ENCODE results near the gene TSPAN5. TPM values are rescaled to one million over a fixed set of nuclear protein-coding genes. Genes with fewer than 3 reads are reported as not detected.

TSPAN5 gene
- total RNA-seq, 4 donors from 2014 or later, result 14.5 to 33.4 (median 17.0) TPM

- no peaks in the 10 kb centered on the region for H3K27me3 ChIP-seq
- H3K36me3 ChIP-seq, result no peaks in the 10 kb centered on the region
- no peak overlapping the region for H3K4me3 ChIP-seq
- H3K9me3 ChIP-seq, result no peaks in the 10 kb centered on the region
- H3K4me1 ChIP-seq, result no peaks in the 10 kb centered on the region
- DNase-seq (ENCODE audit: low spot score in 2 of 2), result no peak
- no peak overlapping the region for H3K27ac ChIP-seq
- 96% methylated on average over 5 of the region's 6 CpGs for WGBS
- TF ChIP-seq POLR2A (IDR thresholded peaks at IDR 0.05) (no peak), EP300 (IDR thresholded peaks at IDR 0.05) (no peak), CTCF (IDR thresholded peaks at IDR 0.05) (no peak), POLR2AphosphoS5 (IDR thresholded peaks at IDR 0.05) (no peak)
Measured at GRCh38 chr4:98498774-98499173, 159.6 kb downstream of the TSPAN5 start.

- no peak for DNase-seq (ENCODE audit: low spot score in 2 of 2)
Measured at GRCh38 chr4:98496152-98496845, 162.1 kb downstream of the TSPAN5 start.

GRCh38 chr4:98493296-98493695 lies 165.1 kb downstream of the TSPAN5 start:
- no peak for TF ChIP-seq CTCF (IDR thresholded peaks at IDR 0.05)
- no peak for TF ChIP-seq POLR2AphosphoS5 (IDR thresholded peaks at IDR 0.05)
- no peak for TF ChIP-seq EP300 (IDR thresholded peaks at IDR 0.05)
- TF ChIP-seq POLR2A (IDR thresholded peaks at IDR 0.05), result no peak
- Histone ChIP-seq H3K27me3 (no peaks in the 10 kb centered on the region), H3K27ac (no peak overlapping the region), H3K4me1 (peaks cover 5% of the 10 kb centered on the region), H3K4me3 (no peak overlapping the region), H3K9me3 (no peaks in the 10 kb centered on the region), H3K36me3 (no peaks in the 10 kb centered on the region)
- DNase-seq (ENCODE audit: low spot score in 2 of 2), result no peak
- WGBS, result 68% methylated on average over 4 of the region's 4 CpGs

More at GRCh38 chr4:98496152-98496845, 162.1 kb downstream of the TSPAN5 start:
- H3K4me1 ChIP-seq, result peaks cover 5% of the 10 kb centered on the region
- H3K9me3 ChIP-seq, result no peaks in the 10 kb centered on the region
- TF ChIP-seq POLR2AphosphoS5 (IDR thresholded peaks at IDR 0.05), result no peak
- TF ChIP-seq EP300 (IDR thresholded peaks at IDR 0.05), result no peak
- no peak for TF ChIP-seq CTCF (IDR thresholded peaks at IDR 0.05)
- no peak for TF ChIP-seq POLR2A (IDR thresholded peaks at IDR 0.05)
- no peaks in the 10 kb centered on the region for H3K36me3 ChIP-seq
- H3K27ac ChIP-seq, result no peak overlapping the region
- WGBS, result 92% methylated on average over 7 of the region's 7 CpGs
- H3K27me3 ChIP-seq, result no peaks in the 10 kb centered on the region
- H3K4me3 ChIP-seq, result no peak overlapping the region

GRCh38 chr4:98491899-98492559 lies 166.4 kb downstream of the TSPAN5 start:
- no peak for DNase-seq (ENCODE audit: low spot score in 2 of 2)
- Histone ChIP-seq H3K27ac (no peak overlapping the region), H3K36me3 (no peaks in the 10 kb centered on the region), H3K4me1 (peaks cover 5% of the 10 kb centered on the region), H3K4me3 (no peak overlapping the region), H3K27me3 (no peaks in the 10 kb centered on the region), H3K9me3 (no peaks in the 10 kb centered on the region)
- WGBS, result 71% methylated on average over 7 of the region's 7 CpGs
- TF ChIP-seq POLR2A (IDR thresholded peaks at IDR 0.05) (no peak), CTCF (IDR thresholded peaks at IDR 0.05) (no peak), EP300 (IDR thresholded peaks at IDR 0.05) (no peak), POLR2AphosphoS5 (IDR thresholded peaks at IDR 0.05) (no peak)

GRCh38 chr4:98490251-98490650 lies 168.2 kb downstream of the TSPAN5 start:
- Histone ChIP-seq H3K4me3 (no peak overlapping the region), H3K27me3 (no peaks in the 10 kb centered on the region), H3K36me3 (no peaks in the 10 kb centered on the region), H3K4me1 (peaks cover 5% of the 10 kb centered on the region), H3K9me3 (no peaks in the 10 kb centered on the region), H3K27ac (no peak overlapping the region)
- TF ChIP-seq POLR2AphosphoS5 (IDR thresholded peaks at IDR 0.05) (no peak), POLR2A (IDR thresholded peaks at IDR 0.05) (no peak), EP300 (IDR thresholded peaks at IDR 0.05) (no peak)
- no peak for DNase-seq (ENCODE audit: low spot score in 2 of 2)
- WGBS, result 84% methylated on average over 3 of the region's 3 CpGs

Data from suprapubic skin (tissue), 4 donors.